Smooth muscle cell (in vitro differentiated cells): Measurements from ENCODE around the gene ZC3H18. TPM values are rescaled to one million over a fixed set of nuclear protein-coding genes. Genes with fewer than 3 reads are reported as not detected.

ENCODE experiments used
- DNase-seq: peaks from one replicate; lab custom pipeline; 2025; ENCODE audit not compliant: unreplicated experiment; lab: John Stamatoyannopoulos, UW
- H2AFZ ChIP-seq: fragments of 200-600 bp; sonication (generic); 2 replicates; pipeline ENCODE4 v1.6.0; 2016; ENCODE audit warnings: antibody characterized with exemption, low read depth, mild to moderate bottlenecking
- H3F3A ChIP-seq: fragments of 200-600 bp; sonication (generic); 2 replicates; pipeline ENCODE4 v1.6.0; 2017; ENCODE audit warnings: antibody characterized with exemption, low read depth
- H3K27ac ChIP-seq: fragments of 200-600 bp; sonication (generic); 2 replicates; pipeline ENCODE4 v1.5.1; 2016; ENCODE audit warnings: low read depth, mild to moderate bottlenecking
- H3K27me3 ChIP-seq: fragments of 200-600 bp; sonication (generic); 2 replicates; pipeline ENCODE4 v1.6.1; 2016; ENCODE audit warnings: low read depth, mild to moderate bottlenecking
- H3K36me3 ChIP-seq: fragments of 200-600 bp; sonication (generic); 2 replicates; pipeline ENCODE4 v1.5.1; 2016; ENCODE audit warnings: low read depth
- H3K4me1 ChIP-seq: fragments of 200-600 bp; sonication (generic); 2 replicates; pipeline ENCODE4 v1.5.1; 2016; ENCODE audit warnings: low read depth
- H3K4me2 ChIP-seq: fragments of 200-600 bp; sonication (generic); 2 replicates; pipeline ENCODE4 v1.6.0; 2016; ENCODE audit warnings: mild to moderate bottlenecking
- H3K4me3 ChIP-seq: fragments of 200-600 bp; sonication (generic); 2 replicates; pipeline ENCODE4 v1.5.1; 2016; ENCODE audit warnings: mild to moderate bottlenecking
- H3K79me2 ChIP-seq: fragments of 200-600 bp; sonication (generic); 2 replicates; pipeline ENCODE4 v1.6.0; 2016; ENCODE audit warnings: low read depth, mild to moderate bottlenecking
- H3K9ac ChIP-seq: fragments of 200-600 bp; sonication (generic); 2 replicates; pipeline ENCODE4 v1.6.0; 2016; ENCODE audit warnings: low read depth
- H3K9me3 ChIP-seq: fragments of 200-600 bp; sonication (generic); replicated peaks from 2 replicates; pipeline ENCODE4 v1.5.1; 2016; ENCODE audit warnings: low read depth
- H4K20me1 ChIP-seq: fragments of 200-600 bp; sonication (generic); 2 replicates; pipeline ENCODE4 v1.6.0; 2016; ENCODE audit warnings: low read depth
- CTCF ChIP-seq: fragments of 200-600 bp; sonication (generic); IDR thresholded peaks from 2 replicates; pipeline ENCODE4 v1.5.1; 2017; ENCODE audit warnings: borderline replicate concordance, mild to moderate bottlenecking, antibody characterized with exemption; ENCODE audit not compliant: insufficient read depth, poor library complexity, severe bottlenecking
- WGBS: methylation state at CpG from one replicate; pipeline ENCODE4 v1.1.7; 2016; ENCODE audit warnings: low lambda C conversion rate; 5-methylcytosine and 5-hydroxymethylcytosine counted together
- polyA plus RNA-seq: library from polyadenylated mRNA; unstranded; fragments of >200 nt; fragmentation: Nextera tagmentation; extraction: Ambion mirVana; gene quantifications from 2 replicates; pipeline ENCODE4 v1.2.1, GENCODE V29; 2016
- total RNA-seq: library from RNA; depleted of rRNA; stranded (reverse); fragments of >200 nt; gene quantifications from 2 replicates; pipeline ENCODE4 v1.2.3, GENCODE V29; 2014

ZC3H18 gene
- total and polyA plus RNA-seq, 2 experiments from 2014 or later: 14.6 to 30.4 TPM

- Histone ChIP-seq H3K4me1 (peaks cover 11% of the 10 kb centered on the region), H3K36me3 (no peaks in the 10 kb centered on the region), H3K4me2 (no peak overlapping the region), H3K27me3 (no peaks in the 10 kb centered on the region), H3K79me2 (peaks cover 3% of the 10 kb centered on the region), H3K9me3 (no peaks in the 10 kb centered on the region), H3K9ac (no peak overlapping the region), H3K4me3 (no peak overlapping the region), H2AFZ (no peak overlapping the region), H3K27ac (no peak overlapping the region), H3F3A (no peaks in the 10 kb centered on the region), H4K20me1 (peaks cover 88% of the 10 kb centered on the region)
- no peak for DNase-seq
- WGBS: 92% methylated on average over 19 of the region's 19 CpGs
- no peak for TF ChIP-seq CTCF
Observed at GRCh38 chr16:88618956-88619667, 48.9 kb downstream of the ZC3H18 start.

DNA sequence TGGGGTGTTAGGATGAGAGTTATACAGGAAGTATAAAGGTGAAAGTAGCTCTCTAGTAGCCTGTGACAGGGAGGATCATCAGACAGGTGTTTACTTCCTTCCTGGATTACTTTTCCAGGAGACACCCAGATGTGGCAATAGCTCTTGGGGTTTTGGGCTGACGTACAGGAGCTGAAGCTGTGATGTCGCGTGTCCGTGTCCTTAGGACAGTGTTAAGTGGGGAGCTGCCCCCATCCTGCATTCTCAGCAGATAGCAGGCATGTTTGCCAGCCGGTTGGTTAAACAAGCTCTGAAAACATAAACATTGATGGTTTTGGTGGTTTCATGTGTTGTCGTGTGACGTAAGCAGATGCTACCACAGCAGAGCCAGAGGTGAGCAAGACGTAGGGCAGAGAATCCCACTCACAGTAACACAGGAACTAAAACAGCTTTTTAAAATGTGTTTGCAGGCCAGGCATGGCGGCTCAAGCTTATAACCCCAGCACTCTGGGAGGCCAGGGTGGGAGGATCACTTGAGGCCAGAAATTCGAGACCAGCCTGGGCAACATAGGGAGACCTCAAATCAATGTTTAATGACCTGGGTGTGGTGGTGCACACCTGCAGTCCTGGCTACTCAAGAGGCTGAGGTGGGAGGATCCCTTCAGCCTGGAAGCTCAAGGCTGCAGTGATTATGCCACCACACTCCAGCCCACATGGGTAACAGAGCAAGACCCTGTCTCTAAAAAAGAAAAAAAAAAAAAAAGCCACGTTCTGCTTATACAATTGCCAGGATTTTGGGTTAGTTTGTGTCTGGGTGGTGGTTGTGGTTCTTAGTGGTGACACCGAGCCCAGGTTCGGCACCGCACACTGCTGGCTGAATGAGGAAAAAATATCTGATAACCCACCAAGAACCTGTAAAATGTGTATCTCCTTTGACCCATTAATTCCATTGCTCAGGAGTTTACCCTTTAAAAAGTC is 49.9 kb downstream of the ZC3H18 start:
- no peak for DNase-seq
- Histone ChIP-seq H2AFZ (no peak overlapping the region), H3K36me3 (no peaks in the 10 kb centered on the region), H3K27me3 (no peaks in the 10 kb centered on the region), H3K79me2 (peaks cover 3% of the 10 kb centered on the region), H4K20me1 (peaks cover 78% of the 10 kb centered on the region), H3K4me3 (no peak overlapping the region), H3K9ac (no peak overlapping the region), H3F3A (no peaks in the 10 kb centered on the region), H3K4me2 (no peak overlapping the region), H3K27ac (peak overlapping the region; percentile 37), H3K9me3 (no peaks in the 10 kb centered on the region), H3K4me1 (peaks cover 11% of the 10 kb centered on the region)
- 67% methylated on average over 14 of the region's 14 CpGs for WGBS
- TF ChIP-seq CTCF: no peak

DNA sequence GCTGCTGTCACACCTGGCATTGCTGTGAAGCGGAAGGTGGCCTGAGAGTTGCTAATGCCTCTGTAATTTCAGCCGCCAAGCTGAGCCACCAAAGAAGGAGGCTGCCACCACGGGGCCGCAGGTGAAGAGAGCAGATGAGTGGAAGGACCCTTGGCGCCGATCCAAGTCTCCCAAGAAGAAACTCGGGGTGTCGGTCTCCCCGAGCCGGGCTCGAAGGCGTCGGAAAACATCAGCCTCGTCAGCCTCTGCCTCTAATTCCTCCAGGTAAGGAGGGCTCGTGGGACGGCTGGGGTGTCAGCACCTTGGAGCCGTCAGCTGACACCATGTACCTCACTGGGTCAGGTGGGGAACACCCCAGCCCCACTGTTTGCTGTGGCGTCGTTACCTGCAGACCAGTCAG is 51.9 kb downstream of the ZC3H18 start:
- no peak overlapping the region for H2AFZ ChIP-seq
- no peak overlapping the region for H3K9ac ChIP-seq
- no peaks in the 10 kb centered on the region for H3K9me3 ChIP-seq
- H3K4me3 ChIP-seq: no peak overlapping the region
- no peak overlapping the region for H3K4me2 ChIP-seq
- H3K4me1 ChIP-seq: peaks cover 7% of the 10 kb centered on the region
- DNase-seq: no peak
- peaks cover 63% of the 10 kb centered on the region for H4K20me1 ChIP-seq
- H3K36me3 ChIP-seq: no peaks in the 10 kb centered on the region
- no peak overlapping the region for H3K27ac ChIP-seq
- WGBS: over 99% methylated on average over 19 of the region's 19 CpGs
- TF ChIP-seq CTCF: no peak
- peaks cover 3% of the 10 kb centered on the region for H3K79me2 ChIP-seq
- no peaks in the 10 kb centered on the region for H3K27me3 ChIP-seq
- H3F3A ChIP-seq: no peaks in the 10 kb centered on the region
